ENCODE measurements around the gene NAALADL2.
"Not testable (repeated sequence)": the region's sequence is repeated elsewhere in the genome, so short reads cannot be mapped to it uniquely, and the experiment has no call there.

NAALADL2 gene

GRCh38 chr3:175825016-175825580 is 966.0 kb downstream of the NAALADL2 start:
- DNase-seq (ENCODE audit: low spot score); FAIRE-seq: not testable (repeated sequence)

- no peak for DNase-seq (ENCODE audit: low spot score)
- FAIRE-seq, result no peak
Measured at GRCh38 chr3:175826759-175827158, 967.6 kb downstream of the NAALADL2 start.

DNA sequence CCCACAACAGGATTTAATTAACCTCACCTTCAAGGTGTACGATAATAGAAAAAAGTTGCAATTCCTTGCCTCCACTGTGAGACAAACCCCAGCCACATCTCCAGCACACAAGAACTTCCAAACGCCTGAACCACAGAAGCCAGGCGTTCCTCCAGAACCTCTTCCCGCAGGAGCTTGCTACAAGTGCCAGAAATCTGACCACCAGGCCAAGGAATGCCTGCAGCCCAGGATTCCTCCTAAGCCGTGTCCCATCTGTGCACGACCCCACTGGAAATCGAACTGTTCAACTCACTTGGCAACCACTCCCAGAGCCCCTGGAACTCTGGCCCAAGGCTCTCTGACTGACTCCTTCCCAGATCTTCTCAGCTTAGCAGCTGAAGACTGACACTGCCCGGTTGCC is 970.7 kb downstream of the NAALADL2 start:
- DNase-seq (ENCODE audit: low spot score); FAIRE-seq: not testable (repeated sequence)

- FAIRE-seq; DNase-seq (ENCODE audit: low spot score): not testable (repeated sequence)
Measured at GRCh38 chr3:175835763-175836162, 976.6 kb downstream of the NAALADL2 start.

GRCh38 chr3:175836617-175837016 is 977.5 kb downstream of the NAALADL2 start:
- DNase-seq (ENCODE audit: low spot score) (no peak), FAIRE-seq (no peak)

GRCh38 chr3:175837962-175838361 is 978.8 kb downstream of the NAALADL2 start:
- DNase-seq (ENCODE audit: low spot score) (no peak), FAIRE-seq (no peak)

DNA sequence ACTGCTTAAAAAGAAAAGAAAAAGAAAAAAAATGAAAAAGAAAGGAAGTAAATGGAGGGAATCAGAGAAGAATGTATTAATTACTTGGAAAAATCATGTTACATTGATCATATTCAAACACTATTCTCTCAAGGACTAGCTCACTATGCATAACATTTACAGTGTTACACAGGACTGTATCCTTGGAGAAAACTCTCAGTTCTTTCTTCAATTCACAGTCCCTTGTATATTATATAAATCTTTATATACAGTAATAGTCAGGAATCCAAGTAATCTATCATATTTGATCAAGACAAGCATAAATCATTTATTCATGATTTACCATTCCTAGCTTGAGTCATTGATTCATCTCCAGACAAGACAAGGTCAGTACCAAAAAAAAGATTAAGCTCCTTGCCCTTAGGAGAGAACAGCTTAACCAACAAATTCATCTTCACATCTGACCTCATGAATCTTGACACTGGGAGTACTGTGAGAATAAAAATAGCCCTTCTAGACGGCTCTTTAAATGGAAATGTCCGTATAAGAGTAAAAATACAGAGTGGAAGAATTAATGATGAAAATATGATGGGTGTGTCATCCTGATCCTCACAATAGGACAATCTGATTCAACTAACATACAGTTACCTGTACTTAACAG is 980.4 kb downstream of the NAALADL2 start:
- no peak for DNase-seq (ENCODE audit: low spot score)
- no peak for FAIRE-seq

GRCh38 chr3:175851541-175851940 is 992.4 kb downstream of the NAALADL2 start:
- FAIRE-seq (no peak), DNase-seq (ENCODE audit: low spot score) (no peak)

GRCh38 chr3:175852560-175852959 is 993.4 kb downstream of the NAALADL2 start:
- DNase-seq (ENCODE audit: low spot score), result no peak
- no peak for FAIRE-seq

- DNase-seq (ENCODE audit: low spot score) (no peak), FAIRE-seq (no peak)
Measured at GRCh38 chr3:175857666-175858270, 998.6 kb downstream of the NAALADL2 start.
